ENCODE results near the gene NAGA. TPM values are rescaled to one million over a fixed set of nuclear protein-coding genes. Genes with fewer than 3 reads are reported as not detected.

Gene NAGA
- total RNA-seq, 2 donors from 2014 or later: 8.2 to 11.2 TPM

DNA sequence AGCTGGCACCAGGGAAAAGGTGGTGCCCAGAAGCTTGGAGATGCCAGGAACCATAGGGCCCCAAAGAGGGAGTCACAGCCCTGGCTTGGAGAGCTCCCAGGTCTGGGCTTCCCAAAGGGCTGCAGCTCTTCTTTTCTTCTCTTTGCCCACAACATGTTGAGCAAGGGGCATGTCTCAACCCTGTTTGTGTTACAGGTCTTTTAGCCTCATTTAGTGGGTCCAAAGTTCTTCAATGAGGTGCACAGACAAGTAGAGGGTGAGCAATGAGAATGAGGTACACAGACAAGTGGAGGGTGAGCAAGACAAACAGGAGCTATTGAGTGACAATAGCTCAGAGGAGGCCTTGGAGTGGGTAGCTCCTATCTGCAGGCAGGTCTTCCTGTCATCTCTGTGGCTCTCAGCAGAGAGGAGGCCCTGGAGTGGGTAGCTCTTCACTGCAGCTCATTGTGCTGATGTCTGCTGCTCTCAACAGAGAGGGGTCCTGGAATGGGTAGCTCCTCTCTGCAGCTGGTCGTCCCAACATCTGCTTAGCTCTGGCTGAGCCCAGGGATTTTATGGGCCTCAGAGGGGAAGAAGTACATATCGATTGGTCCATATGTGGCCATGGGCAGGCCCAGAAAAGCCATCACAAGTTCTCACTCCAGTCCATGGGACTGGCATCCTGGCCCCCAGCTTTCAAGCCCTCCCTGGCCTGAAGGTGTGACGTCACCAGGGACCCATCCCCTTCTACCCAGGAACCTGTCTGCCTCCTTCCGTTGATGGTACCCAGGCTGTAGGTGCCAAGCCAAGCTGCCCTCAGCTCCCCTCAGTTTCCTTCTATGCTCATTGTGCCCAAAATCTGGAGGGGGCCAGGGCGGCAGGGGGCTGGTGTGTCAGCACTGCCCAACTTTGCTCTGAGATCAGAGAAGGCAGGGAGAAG, 37.1 kb downstream of the NAGA start:
- peaks cover 0 to 7% (median 0%) of the 10 kb centered on the region in 3 donors for H3K9me3 ChIP-seq
- no peaks in the 10 kb centered on the region for H3K27me3 ChIP-seq
- H3K4me1 ChIP-seq: no peaks in the 10 kb centered on the region
- 85 to 100% methylated on average over 2 to 4 of the region's 5 CpGs for WGBS, 2 donors
- no peak overlapping the region for H3K27ac ChIP-seq
- no peak for DNase-seq
- TF ChIP-seq POLR2A (IDR thresholded peaks at IDR 0.05): no peak
- TF ChIP-seq, protein P1, sequence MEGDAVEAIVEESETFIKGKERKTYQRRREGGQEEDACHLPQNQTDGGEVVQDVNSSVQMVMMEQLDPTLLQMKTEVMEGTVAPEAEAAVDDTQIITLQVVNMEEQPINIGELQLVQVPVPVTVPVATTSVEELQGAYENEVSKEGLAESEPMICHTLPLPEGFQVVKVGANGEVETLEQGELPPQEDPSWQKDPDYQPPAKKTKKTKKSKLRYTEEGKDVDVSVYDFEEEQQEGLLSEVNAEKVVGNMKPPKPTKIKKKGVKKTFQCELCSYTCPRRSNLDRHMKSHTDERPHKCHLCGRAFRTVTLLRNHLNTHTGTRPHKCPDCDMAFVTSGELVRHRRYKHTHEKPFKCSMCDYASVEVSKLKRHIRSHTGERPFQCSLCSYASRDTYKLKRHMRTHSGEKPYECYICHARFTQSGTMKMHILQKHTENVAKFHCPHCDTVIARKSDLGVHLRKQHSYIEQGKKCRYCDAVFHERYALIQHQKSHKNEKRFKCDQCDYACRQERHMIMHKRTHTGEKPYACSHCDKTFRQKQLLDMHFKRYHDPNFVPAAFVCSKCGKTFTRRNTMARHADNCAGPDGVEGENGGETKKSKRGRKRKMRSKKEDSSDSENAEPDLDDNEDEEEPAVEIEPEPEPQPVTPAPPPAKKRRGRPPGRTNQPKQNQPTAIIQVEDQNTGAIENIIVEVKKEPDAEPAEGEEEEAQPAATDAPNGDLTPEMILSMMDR (IDR thresholded peaks at IDR 0.05): no peak
- ATAC-seq: no peak
- H3K4me3 ChIP-seq: no peak overlapping the region
- intact Hi-C loops (cut with DNase I): no loop called here
- no peaks in the 10 kb centered on the region for H3K36me3 ChIP-seq (replicated peaks in 1 of 2; ENCODE audit: insufficient read depth in 1 of 2, low read depth in 2 of 2)

DNA sequence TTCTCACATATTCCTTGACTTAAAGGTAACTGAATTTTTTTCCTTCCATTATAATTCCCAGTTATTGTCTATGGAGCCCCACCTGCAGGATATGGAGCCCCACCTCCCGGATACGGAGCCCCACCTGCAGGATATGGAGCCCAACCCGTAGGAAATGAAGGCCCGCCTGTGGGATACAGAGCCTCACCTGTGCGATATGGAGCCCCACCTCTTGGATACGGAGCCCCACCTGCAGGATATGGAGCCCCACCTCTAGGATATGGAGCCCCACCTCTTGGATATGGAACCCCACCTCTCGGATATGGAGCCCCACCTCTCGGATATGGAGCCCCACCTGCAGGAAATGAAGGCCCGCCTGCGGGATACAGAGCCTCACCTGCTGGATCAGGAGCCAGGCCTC, 43.9 kb downstream of the NAGA start:
- intact Hi-C loops (cut with DNase I): no loop called here
- no peak for DNase-seq
- Histone ChIP-seq H3K9me3 (no peaks in the 10 kb centered on the region), H3K27me3 (no peaks in the 10 kb centered on the region), H3K36me3 (replicated peaks in 1 of 2; ENCODE audit: insufficient read depth in 1 of 2, low read depth in 2 of 2) (no peaks in the 10 kb centered on the region), H3K4me1 (no peaks in the 10 kb centered on the region), H3K4me3 (no peak overlapping the region), H3K27ac (no peak overlapping the region)
- 91% methylated on average over 9 to 10 of the region's 10 CpGs for WGBS, 2 donors
- TF ChIP-seq POLR2A (IDR thresholded peaks at IDR 0.05): no peak
- TF ChIP-seq, protein P1 (IDR thresholded peaks at IDR 0.05): no peak
- ATAC-seq: no peak

DNA sequence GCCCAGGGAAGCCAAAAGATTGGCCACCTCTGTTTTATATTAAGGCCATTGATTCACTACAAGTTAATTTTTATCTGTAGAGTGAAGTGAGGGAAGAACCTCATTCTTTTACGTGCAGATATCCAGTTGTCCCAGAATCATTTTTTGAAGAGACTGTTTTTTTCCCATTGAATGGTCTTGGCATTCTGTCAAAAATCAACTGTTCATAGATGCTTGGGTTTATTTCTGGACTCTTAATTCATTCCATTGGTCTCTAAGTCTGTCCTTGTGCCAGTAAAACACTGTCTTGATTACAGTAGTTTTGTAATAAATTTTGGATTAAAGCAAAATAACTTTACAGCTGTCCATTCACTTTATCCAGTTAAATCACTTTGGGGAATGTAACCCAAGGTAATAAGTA, 45.2 kb downstream of the NAGA start:
- H3K27ac ChIP-seq: no peak overlapping the region
- WGBS, 2 donors: 53 to 59% methylated on average over 1 of the region's 1 CpG
- ATAC-seq: no peak

DNA sequence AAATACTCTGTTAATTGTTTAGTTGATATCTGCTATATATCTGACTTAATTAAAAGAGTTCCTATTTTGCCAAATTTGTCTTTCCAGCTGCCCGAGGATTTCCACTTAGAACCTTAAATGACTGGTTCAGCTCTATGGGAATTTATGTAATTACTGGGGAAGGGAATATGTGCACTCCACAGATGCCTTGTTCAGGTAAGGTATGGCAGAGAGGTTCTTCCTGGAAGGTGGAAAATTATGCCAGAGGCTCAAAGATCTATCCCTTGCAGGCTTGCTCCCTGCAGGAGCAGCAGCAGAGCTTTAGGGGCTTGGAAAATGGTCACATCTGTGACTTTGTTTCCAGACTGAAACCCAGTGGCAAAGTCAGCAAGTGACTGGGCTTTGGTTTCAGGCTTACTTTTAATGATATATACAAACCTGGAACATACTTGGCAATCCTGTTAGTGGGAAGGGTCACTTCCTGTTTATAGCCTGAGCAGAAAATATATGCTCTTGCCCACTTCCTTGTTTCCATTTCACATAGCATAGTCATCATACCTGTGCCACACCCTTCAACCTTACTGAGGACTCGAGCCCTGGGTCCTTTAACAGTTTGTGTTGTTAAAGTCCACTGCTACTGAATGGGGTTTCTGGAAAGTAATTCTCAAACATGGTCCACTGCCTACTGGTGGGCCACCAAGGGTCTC, 48.3 kb downstream of the NAGA start:
- TF ChIP-seq POLR2A (IDR thresholded peaks at IDR 0.05): no peak
- TF ChIP-seq, protein P1 (IDR thresholded peaks at IDR 0.05): no peak
- no peak overlapping the region for H3K4me3 ChIP-seq
- ATAC-seq: no peak
- H3K9me3 ChIP-seq: no peaks in the 10 kb centered on the region
- intact Hi-C loops (cut with DNase I): no loop called here
- H3K27me3 ChIP-seq: no peaks in the 10 kb centered on the region
- no peak overlapping the region for H3K27ac ChIP-seq
- WGBS, 2 donors: 65 to 68% methylated on average over 2 of the region's 2 CpGs
- H3K36me3 ChIP-seq (replicated peaks in 1 of 2; ENCODE audit: insufficient read depth in 1 of 2, low read depth in 2 of 2): no peaks in the 10 kb centered on the region
- no peaks in the 10 kb centered on the region for H3K4me1 ChIP-seq
- no peak for DNase-seq

More for the DNA sequence above, 45.2 kb downstream of the NAGA start:
- Histone ChIP-seq H3K4me1 (no peaks in the 10 kb centered on the region), H3K27me3 (no peaks in the 10 kb centered on the region), H3K36me3 (replicated peaks in 1 of 2; ENCODE audit: insufficient read depth in 1 of 2, low read depth in 2 of 2) (no peaks in the 10 kb centered on the region), H3K9me3 (no peaks in the 10 kb centered on the region), H3K4me3 (no peak overlapping the region)
- TF ChIP-seq, protein P1 (IDR thresholded peaks at IDR 0.05): no peak
- TF ChIP-seq POLR2A (IDR thresholded peaks at IDR 0.05): no peak
- no peak for DNase-seq
- intact Hi-C loops (cut with DNase I): no loop called here

Data from body of pancreas (tissue), 4 donors.